ELR (cell line): ENCODE results near the gene SORBS2.
"Not testable (repeated sequence)": the region's sequence is repeated elsewhere in the genome, so short reads cannot be mapped to it uniquely, and the experiment has no call there.

ENCODE experiments used
- DNase-seq: peaks from one replicate; pipeline ENCODE4 v3.0.0-alpha.2; 2015; ENCODE audit warnings: low read depth

SORBS2 gene

DNA sequence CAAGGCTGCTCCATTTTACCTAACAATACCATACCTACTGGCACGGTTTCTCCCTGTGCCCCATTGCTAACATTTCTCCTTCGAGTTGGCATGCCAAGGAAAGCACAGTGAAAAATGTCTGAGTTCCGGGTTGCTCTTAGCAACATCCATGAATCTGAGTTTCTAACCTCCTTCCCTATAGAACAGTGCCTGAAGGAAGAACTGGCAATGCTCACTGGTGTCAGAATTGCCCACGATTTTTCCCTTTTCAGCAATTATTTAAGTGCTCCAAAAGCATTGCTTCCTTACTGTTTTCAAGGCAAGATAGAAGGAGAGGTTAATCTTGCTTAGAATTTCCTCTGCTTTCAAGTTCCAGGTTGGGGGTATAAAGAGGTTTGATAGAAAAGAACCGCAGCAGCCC lies 75.1 kb downstream of the SORBS2 start:
- no peak for DNase-seq

- DNase-seq, result no peak
These were observed 76.1 kb downstream of the SORBS2 start for GRCh38 chr4:185735866-185736400.

DNA sequence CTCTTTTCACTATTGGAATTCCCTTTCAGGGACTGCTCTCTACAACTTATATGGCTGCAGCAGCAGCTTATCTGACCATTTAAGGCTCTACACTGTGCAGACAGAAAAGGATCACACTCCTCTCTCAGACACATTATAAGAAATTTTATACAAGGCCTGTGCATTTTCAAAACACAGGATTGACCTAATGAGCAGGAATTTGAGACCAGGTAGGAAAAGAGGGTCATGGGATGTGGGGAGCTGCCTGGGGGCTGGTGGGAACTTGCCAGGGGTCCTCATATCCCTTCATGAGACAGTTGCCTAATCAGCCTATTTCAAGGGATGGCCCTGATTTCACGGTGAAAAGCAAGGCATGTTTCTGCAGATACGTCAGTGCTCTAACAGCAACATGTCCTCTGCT lies 77.1 kb downstream of the SORBS2 start:
- no peak for DNase-seq

DNA sequence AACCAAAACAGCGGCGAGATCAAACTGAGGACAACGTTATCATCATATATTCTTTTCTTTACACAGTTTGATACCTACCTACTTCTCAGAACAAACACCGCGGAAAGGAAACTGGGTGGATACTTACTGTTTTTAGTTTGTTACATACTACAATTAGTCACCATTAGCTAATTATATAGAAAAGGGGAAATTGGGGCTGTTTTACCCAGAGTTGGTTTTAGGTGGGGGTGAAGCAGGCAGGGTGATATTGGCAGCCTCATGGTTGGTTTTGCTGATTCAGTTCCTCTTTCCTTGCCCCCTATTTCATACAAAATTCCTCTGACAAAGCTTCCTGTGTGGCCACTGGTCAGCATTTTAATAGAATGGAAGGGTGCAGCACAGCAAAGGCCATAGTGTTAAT lies 77.8 kb downstream of the SORBS2 start:
- no peak for DNase-seq

GRCh38 chr4:185730849-185731608 lies 81.0 kb downstream of the SORBS2 start:
- DNase-seq, result no peak

DNA sequence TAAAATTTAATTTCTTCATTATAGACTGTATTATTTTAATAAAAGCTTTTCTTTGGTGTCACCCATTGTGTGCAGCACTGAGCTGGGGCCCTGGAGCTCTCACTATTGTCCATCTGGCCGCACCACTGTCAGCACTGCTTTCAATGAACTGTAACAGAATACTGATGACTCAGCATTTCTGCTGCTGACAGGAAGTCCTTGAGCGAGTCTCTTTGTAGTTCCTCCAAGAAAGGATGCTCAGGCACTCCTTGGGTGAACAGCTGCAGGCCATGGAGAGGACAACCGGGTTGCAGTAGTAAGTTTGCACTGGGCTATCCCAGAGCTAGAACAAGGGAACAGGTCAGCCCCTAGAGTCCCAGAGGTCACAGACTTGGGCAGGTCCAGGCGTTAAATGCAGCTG lies 81.6 kb downstream of the SORBS2 start:
- no peak for DNase-seq

GRCh38 chr4:185729391-185729804 lies 82.6 kb downstream of the SORBS2 start:
- DNase-seq, result no peak

DNA sequence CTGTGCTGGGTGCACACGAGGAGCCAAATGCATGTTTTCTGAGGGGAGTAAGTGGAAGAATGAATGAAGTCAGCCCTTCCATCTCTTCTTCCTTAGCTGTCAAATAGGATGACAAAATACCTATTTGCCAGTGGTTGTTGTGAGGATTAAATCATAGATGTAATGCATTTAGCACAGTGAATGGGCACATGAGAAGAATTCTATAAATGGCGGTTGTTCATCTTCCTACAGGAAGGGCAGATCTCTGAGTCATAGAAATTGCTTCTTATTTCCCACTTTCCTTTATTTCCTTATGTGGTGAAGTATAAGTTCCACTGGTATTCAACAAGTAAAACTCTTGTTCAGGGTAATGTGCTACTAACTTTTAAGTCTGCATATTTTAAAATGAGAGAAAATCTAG lies 83.1 kb downstream of the SORBS2 start:
- DNase-seq, result no peak

DNA sequence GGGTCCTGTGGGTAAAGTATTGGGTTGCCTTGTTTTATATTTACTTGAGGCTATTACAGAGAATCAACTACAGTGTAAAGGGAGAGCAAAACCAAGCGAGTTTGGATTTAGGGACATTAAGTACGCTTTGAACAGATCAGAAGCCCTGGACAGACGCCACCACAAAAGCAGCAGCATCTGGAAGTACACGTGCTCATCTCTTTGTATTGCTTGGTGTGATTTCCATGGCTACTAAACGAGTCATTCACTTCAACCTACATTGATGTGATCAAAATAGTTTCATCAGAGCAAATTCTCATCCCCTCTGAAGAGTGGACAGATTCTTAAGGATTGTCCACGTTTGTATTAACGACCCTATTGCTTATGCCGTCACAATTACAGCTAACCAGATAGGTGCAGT lies 85.1 kb downstream of the SORBS2 start:
- DNase-seq, result no peak

DNA sequence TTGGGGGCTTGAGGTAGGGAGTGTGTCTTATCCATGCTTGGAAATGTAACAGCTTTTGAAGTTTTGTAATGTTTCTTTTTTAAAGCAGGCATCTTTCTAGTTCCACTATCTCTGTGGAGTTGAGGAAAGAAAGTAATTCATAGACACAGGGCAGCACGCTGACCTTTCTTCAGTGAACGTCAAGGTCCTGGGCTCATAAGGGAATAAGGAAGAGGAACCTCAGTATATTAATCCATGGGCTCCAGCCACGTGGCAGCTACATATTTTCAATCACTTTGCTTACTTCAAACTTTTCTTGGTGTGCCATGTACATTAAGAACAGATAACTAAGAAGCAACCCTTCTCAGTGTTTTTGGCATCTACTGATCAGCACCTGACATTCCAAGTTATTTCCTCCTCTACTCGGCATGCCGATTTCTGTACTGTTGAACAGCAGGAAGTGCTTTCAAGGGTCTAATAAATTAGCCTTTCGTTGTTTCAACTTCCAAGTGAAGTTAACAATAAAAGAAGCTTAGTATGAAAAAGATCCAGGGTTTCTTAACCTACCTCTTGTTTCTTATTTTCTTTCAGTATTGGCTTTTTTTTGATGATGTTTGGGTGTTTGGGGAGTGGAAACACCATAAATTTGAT lies 88.2 kb downstream of the SORBS2 start:
- no peak for DNase-seq

DNA sequence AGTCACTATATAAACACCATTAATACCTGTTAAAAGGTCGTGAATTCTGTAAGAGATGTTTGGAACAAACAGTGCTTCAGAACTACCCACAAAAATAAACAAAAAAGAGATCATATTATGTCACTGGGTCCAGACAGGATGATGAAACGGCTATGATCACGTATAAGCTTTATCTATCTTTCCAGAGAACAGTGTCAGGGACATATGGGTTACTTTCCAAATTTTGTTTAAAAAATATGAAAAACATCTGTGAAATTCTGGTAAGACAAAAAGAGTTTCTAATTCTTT lies 90.0 kb downstream of the SORBS2 start:
- no peak for DNase-seq

- no peak for DNase-seq
These were observed 90.6 kb downstream of the SORBS2 start for GRCh38 chr4:185721190-185722028.

GRCh38 chr4:185719500-185719858 lies 92.5 kb downstream of the SORBS2 start:
- DNase-seq, result no peak

DNA sequence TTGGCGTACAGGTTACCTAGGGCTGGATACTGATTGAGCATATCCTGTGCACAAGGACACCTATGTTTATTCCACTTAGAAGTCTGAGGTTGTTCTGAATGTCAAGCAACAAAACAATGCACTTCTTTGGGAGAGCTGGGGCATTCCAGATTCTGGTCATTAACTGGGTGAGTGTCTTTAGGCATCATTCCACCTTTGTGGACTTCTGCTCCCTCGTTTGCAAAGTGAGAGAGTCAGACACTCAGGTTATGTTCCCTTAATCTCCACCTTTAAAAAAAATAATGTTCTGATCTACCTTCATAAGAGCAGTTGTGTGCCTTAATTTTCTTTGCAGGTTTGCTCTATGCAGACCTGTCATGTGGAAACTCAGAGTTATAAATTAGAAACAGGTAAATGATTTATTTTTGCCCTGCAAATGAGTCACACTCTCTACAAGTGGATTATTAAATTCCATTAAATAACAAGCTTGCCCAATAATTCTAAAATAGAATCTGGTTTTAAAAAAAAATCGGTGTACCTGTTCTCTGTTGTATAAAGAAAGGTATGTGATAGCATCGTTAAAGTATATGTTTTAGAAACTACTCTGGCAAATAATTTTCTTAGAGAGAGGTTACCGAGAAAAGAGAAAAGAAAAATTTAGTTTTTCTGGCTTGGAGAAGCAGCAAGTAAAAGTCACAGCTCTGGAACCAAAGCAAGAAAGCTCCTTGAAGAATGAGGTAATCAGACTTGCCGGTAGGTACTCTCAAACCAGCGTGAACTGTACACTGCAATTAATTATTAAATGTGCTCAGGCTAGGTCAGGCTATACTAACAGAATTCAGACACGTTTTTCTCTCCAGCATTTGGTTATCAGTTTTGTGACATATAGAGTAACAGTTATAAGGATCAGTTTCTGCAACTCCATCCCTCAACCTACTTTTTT lies 93.2 kb downstream of the SORBS2 start:
- no peak for DNase-seq

- no peak for DNase-seq
These were observed 94.6 kb downstream of the SORBS2 start for GRCh38 chr4:185717377-185717741.

DNA sequence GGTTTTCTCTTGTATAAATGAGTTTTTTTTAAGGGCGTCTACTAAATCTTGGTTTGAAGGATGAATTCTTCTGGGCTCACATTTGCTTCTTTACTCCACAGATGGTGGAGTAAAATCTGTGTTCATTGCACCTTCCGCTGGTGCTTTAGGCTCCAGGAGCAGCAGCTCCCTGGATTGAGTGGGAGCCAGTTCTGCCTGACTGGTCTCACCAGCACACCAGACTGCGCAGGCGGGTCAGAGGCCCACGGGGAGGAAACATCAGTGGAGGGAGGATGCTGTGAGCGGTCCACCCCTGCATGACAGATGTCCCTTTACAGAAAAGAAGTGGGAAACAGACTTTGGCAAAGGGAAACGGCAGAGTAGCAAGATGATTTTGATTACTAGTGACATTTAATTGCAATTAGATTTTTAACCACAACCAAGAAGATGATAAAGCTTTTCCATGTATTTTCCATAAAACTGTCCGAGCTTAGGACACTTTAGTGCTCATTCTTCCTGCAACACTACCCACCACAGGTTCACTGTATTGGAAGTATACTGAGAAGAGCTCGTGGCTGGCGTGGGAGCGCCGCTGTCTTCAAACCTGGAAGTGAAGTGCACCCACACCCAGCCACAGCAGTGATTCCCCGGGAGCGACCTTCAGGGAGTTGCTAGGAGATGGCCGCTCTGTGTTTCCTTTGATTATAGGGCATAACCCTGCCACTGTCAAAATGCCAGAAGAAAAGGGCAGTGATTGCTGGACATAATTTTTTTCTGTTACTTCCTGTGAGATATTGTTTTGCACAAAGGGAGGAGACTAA lies 95.2 kb downstream of the SORBS2 start:
- no peak for DNase-seq

DNA sequence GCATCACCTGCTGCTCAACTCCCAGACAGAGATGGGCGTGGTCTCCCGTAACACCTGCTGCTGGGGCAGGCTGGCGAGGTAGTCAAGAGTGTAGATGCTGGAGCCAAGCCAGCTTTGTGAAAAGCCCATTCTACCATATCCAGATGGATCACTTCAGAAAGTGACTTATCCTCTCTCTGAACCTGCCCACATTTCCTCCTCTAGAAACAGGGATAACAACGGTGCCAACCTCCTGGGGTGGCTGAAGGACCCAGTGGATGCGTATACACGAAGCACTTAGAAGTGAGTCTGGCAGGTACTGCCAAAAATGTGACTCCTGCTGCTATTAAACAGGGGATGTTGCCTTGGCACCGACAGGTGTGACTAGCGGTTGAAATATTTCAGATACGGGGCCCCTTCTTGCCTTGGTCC lies 95.8 kb downstream of the SORBS2 start:
- no peak for DNase-seq

DNA sequence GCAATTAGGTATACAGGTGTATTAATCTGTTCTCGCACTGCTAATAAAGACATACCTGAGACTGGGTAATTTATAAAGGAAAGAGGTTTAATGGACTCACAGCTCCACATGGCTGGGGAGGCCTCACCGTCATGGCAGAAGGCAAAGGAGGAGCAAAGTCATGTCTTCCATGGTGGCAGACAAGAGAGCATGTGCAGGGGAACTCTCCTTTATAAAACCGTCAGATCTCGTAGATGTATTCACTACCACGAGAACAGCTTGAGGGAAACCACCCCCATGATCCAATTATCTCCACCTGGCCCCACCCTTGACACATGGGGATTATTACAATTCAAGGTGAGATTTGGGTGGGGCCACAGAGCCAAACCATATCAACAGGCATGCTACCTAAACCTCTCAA lies 97.5 kb downstream of the SORBS2 start:
- DNase-seq, result not testable (repeated sequence)

DNA sequence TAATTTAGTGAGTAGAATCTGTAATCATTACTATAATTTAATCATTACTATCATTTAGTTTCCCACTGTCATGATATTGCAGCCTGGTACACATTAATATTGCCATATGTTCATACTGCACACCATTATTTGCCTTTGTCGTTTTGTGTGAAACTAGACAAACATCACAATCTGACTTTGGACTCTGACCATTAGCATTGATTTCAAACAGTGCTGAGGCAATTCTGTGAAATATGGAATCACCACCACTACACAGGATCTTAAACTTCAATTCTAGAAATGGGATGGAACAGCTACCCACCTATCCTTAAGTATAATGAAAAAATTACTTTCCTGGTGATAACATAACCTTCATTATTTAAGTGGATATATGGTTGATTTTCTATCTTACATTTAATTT lies 98.3 kb downstream of the SORBS2 start:
- no peak for DNase-seq

DNA sequence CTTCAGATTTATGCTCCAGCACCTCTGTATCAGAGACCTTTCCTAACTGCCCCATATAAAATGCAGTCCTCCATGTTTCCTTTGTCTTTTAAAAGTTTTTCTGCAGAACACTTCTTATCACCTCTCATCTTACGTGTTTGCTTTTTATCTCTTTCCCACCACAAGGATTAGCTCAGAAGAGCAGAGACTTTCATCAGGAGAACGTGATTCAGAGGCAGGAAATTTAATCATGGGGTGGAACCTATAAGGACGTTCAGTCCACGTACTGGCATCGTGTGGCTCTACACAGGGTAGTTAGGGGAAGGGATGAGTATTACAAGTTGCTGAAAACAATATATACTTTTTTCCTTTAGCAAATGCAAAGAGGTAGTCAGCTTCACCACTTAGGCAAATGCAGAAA lies 98.7 kb downstream of the SORBS2 start:
- peak; percentile 29 for DNase-seq

DNA sequence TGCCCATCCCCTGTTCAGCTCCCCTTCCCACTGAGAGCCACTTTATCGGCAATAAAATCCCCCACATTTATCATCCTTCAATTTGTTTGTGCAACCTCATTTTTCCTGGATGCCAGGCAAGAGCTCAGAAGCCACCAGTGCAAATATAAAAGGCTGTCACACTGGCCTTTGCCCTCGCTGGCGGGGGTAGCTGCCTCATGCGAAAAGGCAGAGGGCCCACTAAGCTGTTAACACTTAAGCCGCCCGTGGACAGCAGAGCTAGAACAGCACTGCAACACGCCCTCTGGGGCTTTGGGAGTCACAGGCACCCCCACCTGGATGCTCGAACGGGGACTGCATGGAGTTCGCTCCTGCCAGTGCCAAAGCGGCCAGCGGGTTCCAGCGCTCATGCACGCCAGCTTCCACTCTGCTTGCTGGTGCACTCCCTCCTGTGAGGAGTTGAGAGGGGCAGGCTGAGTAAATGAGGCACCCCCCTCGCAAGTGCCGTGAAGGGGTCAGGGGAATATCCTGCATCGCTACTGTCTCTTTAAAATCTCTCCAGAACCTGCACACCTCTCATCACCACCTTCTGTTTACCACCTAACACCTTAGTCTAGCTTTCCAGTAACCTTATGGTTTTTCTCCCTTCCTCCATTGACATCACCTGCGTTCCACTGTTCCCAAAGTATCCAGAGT lies 99.5 kb downstream of the SORBS2 start:
- DNase-seq, result no peak
